Stimulated activated naive CD8-positive, alpha-beta T cell treated with anti-CD3 and anti-CD28 coated beads, Interleukin-15, amount 100 ng/mL, for 72 hours (primary cell): Measurements from ENCODE around the gene PNP.
A peak's percentile ranks its signal among the peaks of the same experiment; 100 is the strongest.

Experiments
- ATAC-seq: fragments of 150-1000 bp; cut with Tn5 transposase; 2 replicates; pipeline ENCODE4 v1.10.0; 2021; ENCODE audit warnings: mild to moderate bottlenecking, moderate library complexity
- DNase-seq, 2 donors: peaks; one replicate each; pipeline ENCODE4 v3.0.0; 2021 to 2022
- H3K27ac Mint-ChIP-seq, 2 donors: one replicate each; pipeline ENCODE4 v1.8.0; 2022; ENCODE audit warnings: mild to moderate bottlenecking in 2 of 2, mixed read lengths in 2 of 2, moderate library complexity in 2 of 2
- H3K27me3 Mint-ChIP-seq: one replicate; pipeline ENCODE4 v1.8.0; 2022; ENCODE audit warnings: mixed read lengths
- H3K4me1 Mint-ChIP-seq: one replicate; pipeline ENCODE4 v1.8.0; 2022; ENCODE audit warnings: mild to moderate bottlenecking, mixed read lengths
- H3K4me3 Mint-ChIP-seq, 2 donors: one replicate each; pipeline ENCODE4 v1.8.0; 2022; ENCODE audit warnings: mild to moderate bottlenecking in 2 of 2, mixed read lengths in 2 of 2, moderate library complexity in 1 of 2
- H3K9me3 Mint-ChIP-seq, 2 donors: one replicate each; pipeline ENCODE4 v1.8.0; 2022; ENCODE audit warnings: mixed read lengths in 2 of 2

Gene PNP

GRCh38 chr14:20469242-20469889, at the start of gene PNP:
PNP (plus strand) TSS chr14:20469406; CDS start chr14:20469525, 119 bp downstream.
- DNase-seq (peak; percentile 86 to 90), ATAC-seq (peak; percentile 96)
- peak within 1 kb of the TSS; percentile 96 for H3K4me3 Mint-ChIP-seq
- peaks cover 48% of the 10 kb centered on the region for H3K4me1 Mint-ChIP-seq
- peak within 1 kb of the TSS; percentile 97 to 98 for H3K27ac Mint-ChIP-seq
- H3K9me3 Mint-ChIP-seq = no peaks in the 10 kb centered on the region
- no peaks in the 10 kb centered on the region for H3K27me3 Mint-ChIP-seq

GRCh38 chr14:20419419-20419818, 49.8 kb upstream of the PNP start:
- no peaks in the 10 kb centered on the region for H3K27me3 Mint-ChIP-seq
- no peaks in the 10 kb centered on the region for H3K9me3 Mint-ChIP-seq
- H3K4me1 Mint-ChIP-seq = peaks cover 12% of the 10 kb centered on the region
- peak; percentile 53 for ATAC-seq
- no peak overlapping the region for H3K27ac Mint-ChIP-seq
- no peak for DNase-seq
- H3K4me3 Mint-ChIP-seq = no peak overlapping the region

GRCh38 chr14:20421267-20421666, 47.9 kb upstream of the PNP start:
- Mint-ChIP-seq H3K4me1 (no peaks in the 10 kb centered on the region), H3K4me3 (no peak overlapping the region), H3K27ac (no peak overlapping the region), H3K27me3 (no peaks in the 10 kb centered on the region), H3K9me3 (no peaks in the 10 kb centered on the region)
- DNase-seq = no peak
- no peak for ATAC-seq

- H3K9me3 Mint-ChIP-seq = no peaks in the 10 kb centered on the region
- no peak overlapping the region for H3K4me3 Mint-ChIP-seq
- peaks cover 9% of the 10 kb centered on the region for H3K4me1 Mint-ChIP-seq
- ATAC-seq (no peak), DNase-seq (no peak)
- no peak overlapping the region for H3K27ac Mint-ChIP-seq
- no peaks in the 10 kb centered on the region for H3K27me3 Mint-ChIP-seq
These were observed 46.3 kb upstream of the PNP start for GRCh38 chr14:20422886-20423285.

- peaks cover 29% of the 10 kb centered on the region for H3K4me1 Mint-ChIP-seq
- no peak overlapping the region for H3K4me3 Mint-ChIP-seq
- DNase-seq (no peak), ATAC-seq (no peak)
- H3K9me3 Mint-ChIP-seq = no peaks in the 10 kb centered on the region
- no peak overlapping the region for H3K27ac Mint-ChIP-seq
- no peaks in the 10 kb centered on the region for H3K27me3 Mint-ChIP-seq
These were observed 44.4 kb upstream of the PNP start for GRCh38 chr14:20424851-20425250.

- no peaks in the 10 kb centered on the region for H3K27me3 Mint-ChIP-seq
- DNase-seq (no peak), ATAC-seq (peak; percentile 82)
- peak overlapping the region; percentile 88 to 90 for H3K27ac Mint-ChIP-seq
- H3K4me3 Mint-ChIP-seq = peak overlapping the region; percentile 71
- H3K4me1 Mint-ChIP-seq = peaks cover 36% of the 10 kb centered on the region
- no peaks in the 10 kb centered on the region for H3K9me3 Mint-ChIP-seq
These were observed 41.8 kb upstream of the PNP start for GRCh38 chr14:20427231-20428009.

- H3K9me3 Mint-ChIP-seq = no peaks in the 10 kb centered on the region
- ATAC-seq = peak; percentile 49
- peaks cover 36% of the 10 kb centered on the region for H3K4me1 Mint-ChIP-seq
- H3K27me3 Mint-ChIP-seq = no peaks in the 10 kb centered on the region
- peak overlapping the region; percentile 71 for H3K4me3 Mint-ChIP-seq
- H3K27ac Mint-ChIP-seq = peak overlapping the region; percentile 88 to 90
- peak; percentile 12 to 24 for DNase-seq
These were observed 41.2 kb upstream of the PNP start for GRCh38 chr14:20428010-20428365.

- Mint-ChIP-seq H3K27me3 (no peaks in the 10 kb centered on the region), H3K4me1 (peaks cover 36% of the 10 kb centered on the region), H3K9me3 (no peaks in the 10 kb centered on the region), H3K4me3 (peak overlapping the region; percentile 71), H3K27ac (peak overlapping the region in 1 of 2 donors; percentile 97)
- ATAC-seq (peak; percentile 24), DNase-seq (no peak)
These were observed 40.4 kb upstream of the PNP start for GRCh38 chr14:20428802-20429201.

GRCh38 chr14:20429801-20430669, 39.2 kb upstream of the PNP start:
- H3K4me1 Mint-ChIP-seq = peaks cover 36% of the 10 kb centered on the region
- H3K27me3 Mint-ChIP-seq = no peaks in the 10 kb centered on the region
- peak overlapping the region; percentile 76 to 93 for H3K27ac Mint-ChIP-seq
- DNase-seq = peak; percentile 23 to 40
- H3K4me3 Mint-ChIP-seq = peak overlapping the region in 1 of 2 donors; percentile 71
- H3K9me3 Mint-ChIP-seq = no peaks in the 10 kb centered on the region
- peak; percentile 48 for ATAC-seq

GRCh38 chr14:20434701-20435581, 34.3 kb upstream of the PNP start:
- Mint-ChIP-seq H3K4me1 (peaks cover 9% of the 10 kb centered on the region), H3K9me3 (no peaks in the 10 kb centered on the region), H3K27me3 (no peaks in the 10 kb centered on the region), H3K27ac (no peak overlapping the region), H3K4me3 (no peak overlapping the region)
- ATAC-seq (no peak), DNase-seq (no peak)

- Mint-ChIP-seq H3K9me3 (no peaks in the 10 kb centered on the region), H3K27me3 (no peaks in the 10 kb centered on the region), H3K27ac (peak within 1 kb of the TSS in 1 of 2 donors; percentile 97), H3K4me3 (no peak within 1 kb of the TSS), H3K4me1 (peaks cover 11% of the 10 kb centered on the region)
- ATAC-seq (no peak), DNase-seq (no peak)
These were observed 33.4 kb upstream of the PNP start, which contains the start of gene KLHL33 for GRCh38 chr14:20435582-20436362. KLHL33 (minus strand) TSS chr14:20436166; CDS start chr14:20435811, 355 bp downstream.

- no peaks in the 10 kb centered on the region for H3K27me3 Mint-ChIP-seq
- H3K4me3 Mint-ChIP-seq = no peak overlapping the region
- H3K4me1 Mint-ChIP-seq = peaks cover 16% of the 10 kb centered on the region
- ATAC-seq (no peak), DNase-seq (no peak)
- H3K9me3 Mint-ChIP-seq = no peaks in the 10 kb centered on the region
- H3K27ac Mint-ChIP-seq = no peak overlapping the region
These were observed 32.8 kb upstream of the PNP start for GRCh38 chr14:20436363-20436755.

GRCh38 chr14:20438664-20439063, 30.5 kb upstream of the PNP start:
- H3K4me1 Mint-ChIP-seq = peaks cover 29% of the 10 kb centered on the region
- H3K4me3 Mint-ChIP-seq = no peak overlapping the region
- H3K27ac Mint-ChIP-seq = no peak overlapping the region
- H3K27me3 Mint-ChIP-seq = no peaks in the 10 kb centered on the region
- DNase-seq = no peak
- no peaks in the 10 kb centered on the region for H3K9me3 Mint-ChIP-seq
- no peak for ATAC-seq

GRCh38 chr14:20440465-20440864, 28.7 kb upstream of the PNP start:
- Mint-ChIP-seq H3K4me1 (peaks cover 29% of the 10 kb centered on the region), H3K27me3 (no peaks in the 10 kb centered on the region), H3K4me3 (peak overlapping the region; percentile 75 to 76), H3K27ac (peak overlapping the region; percentile 51 to 87), H3K9me3 (no peaks in the 10 kb centered on the region)
- ATAC-seq (peak; percentile 53), DNase-seq (no peak)
